GM21717 (cell line): ENCODE measurements around the gene ACER1.
"Not testable (repeated sequence)": the region's sequence is repeated elsewhere in the genome, so short reads cannot be mapped to it uniquely, and the experiment has no call there.

ENCODE experiments used
- ATAC-seq: cut with Tn5 transposase; IDR thresholded peaks from one replicate; pipeline ENCODE4 v1.9.1; 2021; ENCODE audit warnings: mild to moderate bottlenecking, moderate library complexity; ENCODE audit not compliant: unreplicated experiment

ACER1 gene

DNA sequence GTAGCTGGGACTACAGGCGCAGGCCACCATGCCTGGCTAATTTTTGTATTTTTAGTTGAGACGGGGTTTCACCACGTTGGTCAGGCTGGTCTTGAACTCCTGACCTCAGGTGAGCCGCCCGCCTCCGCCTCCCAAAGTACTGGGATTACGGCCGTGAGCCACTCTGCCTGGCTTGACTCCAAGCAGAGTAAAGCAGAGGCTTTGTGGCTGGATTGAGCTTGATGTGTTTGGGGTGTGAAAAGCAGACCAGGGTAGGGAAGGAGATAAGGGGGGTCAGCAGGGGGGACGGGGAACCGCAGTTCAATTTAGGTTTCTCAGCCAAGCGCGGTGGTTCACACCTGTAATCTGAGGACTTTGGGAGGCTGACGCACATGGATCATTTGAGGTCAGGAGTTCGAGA, 23.8 kb upstream of the ACER1 start:
- ATAC-seq, result no peak

DNA sequence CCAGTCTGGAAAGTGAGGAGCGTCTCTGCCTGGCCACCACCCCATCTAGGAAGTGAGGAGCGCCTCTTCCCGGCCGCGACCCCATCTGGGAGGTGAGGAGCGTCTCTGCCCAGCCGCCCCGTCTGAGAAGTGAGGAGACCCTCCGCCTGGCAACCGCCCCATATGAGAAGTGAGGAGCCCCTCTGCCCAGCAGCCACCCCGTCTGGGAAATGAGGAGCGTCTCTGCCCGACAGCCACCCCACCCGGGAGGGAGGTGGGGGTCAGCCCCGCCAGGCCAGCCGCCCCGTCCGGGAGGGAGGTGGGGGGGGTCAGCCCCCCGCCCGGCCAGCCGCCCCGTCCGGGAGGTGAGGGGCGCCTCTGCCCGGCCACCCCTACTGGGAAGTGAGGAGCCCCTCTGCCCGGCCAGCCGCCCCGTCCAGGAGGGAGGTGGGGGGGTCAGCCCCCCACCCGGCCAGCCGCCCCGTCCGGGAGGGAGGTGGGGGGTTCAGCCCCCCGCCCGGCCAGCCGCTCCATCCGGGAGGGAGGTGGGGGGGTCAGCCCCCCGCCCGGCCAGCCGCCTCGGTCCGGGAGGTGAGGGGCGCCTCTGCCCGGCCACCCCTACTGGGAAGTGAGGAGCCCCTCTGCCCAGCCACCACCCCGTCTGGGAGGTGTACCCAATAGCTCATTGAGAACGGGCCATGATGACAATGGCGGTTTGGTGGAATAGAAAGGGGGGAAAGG, 22.1 kb upstream of the ACER1 start:
- not testable (repeated sequence) for ATAC-seq

DNA sequence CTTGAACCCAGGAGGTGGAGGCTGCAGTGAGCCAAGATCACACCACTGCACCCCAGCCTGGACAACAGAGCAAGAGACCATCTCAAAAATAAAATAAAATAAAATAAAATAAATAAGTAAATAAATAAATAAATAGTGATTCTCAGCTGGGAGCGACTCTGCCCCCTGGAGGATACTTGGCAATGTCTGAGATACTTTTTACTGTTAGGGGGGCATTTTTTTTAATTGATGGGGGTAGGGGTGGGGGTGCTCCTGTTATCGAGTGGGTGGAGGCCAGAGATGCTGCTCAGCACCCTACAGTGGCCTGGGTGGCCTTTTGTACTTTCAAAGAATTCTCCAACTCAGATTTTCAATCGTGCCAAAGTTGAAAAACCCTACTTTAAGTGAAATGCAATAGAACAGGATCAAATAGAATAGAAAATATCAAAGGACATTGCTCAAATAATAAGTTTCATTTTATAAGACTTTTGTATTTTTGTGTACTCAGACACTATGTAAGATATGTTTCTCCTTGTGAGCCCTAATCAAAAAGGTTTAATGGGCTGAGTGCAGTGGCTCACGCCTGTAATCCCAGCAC, 20.8 kb upstream of the ACER1 start:
- ATAC-seq, result no peak

DNA sequence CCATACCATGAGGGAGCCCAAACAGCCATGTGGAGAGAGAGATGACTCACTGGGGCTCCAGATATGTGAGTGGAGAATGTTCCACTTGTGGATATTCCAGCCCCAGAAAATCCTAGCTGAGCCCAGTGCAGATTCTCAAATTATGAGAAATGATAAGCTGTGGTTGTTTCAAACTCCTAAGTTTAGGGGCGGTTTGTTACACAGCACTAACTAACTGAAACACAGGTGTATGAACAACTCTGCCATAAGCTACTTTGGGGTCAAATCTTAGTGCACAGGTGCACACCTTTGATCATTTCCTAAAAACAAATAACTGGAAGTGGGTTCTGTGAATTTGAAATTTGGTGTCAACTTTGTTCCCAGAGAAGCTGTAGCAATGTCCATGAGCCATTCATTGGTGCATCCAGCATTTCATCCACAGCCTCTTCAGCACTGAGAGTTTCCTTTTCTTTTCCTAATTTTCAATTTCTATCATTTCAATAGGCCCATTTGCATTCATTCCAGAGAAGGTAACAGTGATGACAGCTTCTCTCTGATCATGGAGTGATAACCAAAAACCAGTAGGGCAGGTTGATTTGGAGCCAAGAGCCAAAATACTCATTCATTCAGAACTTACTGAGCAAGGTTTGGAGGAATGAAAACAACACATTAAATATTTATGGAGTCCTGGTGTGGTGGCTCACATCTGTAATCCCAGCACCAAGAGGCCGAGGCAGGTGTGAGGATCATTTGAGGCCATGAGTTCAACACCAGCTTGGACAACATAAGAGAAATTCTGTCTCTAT, 19.2 kb upstream of the ACER1 start:
- ATAC-seq, result no peak

DNA sequence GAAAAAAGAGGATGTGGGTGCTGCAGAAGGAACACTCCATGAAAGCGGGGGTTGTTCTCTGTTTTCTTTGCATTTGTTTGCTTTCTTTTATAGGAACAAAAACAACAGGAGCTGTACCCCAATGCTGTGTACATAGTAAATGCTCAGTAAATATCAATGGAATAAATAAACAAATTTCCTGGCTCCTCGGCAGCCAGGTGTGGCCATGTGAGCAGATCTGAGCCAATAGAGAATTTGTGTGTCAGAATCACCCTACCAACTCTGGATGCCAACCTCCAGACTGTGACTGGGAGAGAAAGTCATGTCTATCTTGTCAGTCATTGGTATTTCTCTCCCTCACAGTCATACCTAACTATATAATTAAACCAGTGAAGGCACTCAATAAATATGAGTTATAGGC, 17.3 kb upstream of the ACER1 start:
- no peak for ATAC-seq

DNA sequence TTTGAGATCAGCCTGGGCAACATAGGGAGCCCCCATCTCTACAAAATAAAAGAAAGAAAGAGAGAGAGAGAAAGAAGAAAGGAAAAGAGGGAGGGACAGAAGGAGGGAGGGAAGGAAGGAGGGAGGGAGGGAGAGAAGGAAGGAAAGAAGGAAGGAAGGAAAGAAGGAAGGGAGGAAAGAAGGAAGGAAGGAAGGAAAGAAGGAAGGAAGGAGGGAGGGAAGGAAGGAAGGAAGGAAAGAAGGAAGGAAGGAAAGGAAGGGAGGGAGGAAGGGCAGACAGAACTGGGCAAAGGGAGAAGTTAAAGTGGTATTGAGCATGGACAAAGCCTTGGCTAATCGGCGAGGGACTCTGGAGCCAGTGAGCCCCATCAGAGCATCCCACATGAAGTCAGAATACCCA, 15.9 kb upstream of the ACER1 start:
- ATAC-seq, result not testable (repeated sequence)

DNA sequence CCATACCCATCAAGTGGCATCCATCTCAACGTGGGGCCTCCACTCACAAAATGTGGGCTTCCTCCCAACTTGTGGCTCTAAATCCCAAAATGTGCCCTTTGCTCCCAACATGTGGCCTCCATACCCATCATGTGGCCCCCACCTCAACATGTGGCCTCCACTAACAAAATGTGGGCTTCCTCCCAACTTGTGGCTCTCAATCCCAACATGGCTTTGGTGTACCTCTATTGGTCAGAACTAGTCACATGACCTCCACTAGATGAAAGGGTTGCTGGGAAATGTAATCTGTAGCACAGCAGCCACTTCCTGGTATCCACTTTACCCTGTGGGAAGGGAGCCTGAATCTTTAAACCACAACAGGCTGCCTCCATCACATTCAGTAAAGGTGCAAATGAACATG, 10.1 kb upstream of the ACER1 start:
- ATAC-seq, result no peak

DNA sequence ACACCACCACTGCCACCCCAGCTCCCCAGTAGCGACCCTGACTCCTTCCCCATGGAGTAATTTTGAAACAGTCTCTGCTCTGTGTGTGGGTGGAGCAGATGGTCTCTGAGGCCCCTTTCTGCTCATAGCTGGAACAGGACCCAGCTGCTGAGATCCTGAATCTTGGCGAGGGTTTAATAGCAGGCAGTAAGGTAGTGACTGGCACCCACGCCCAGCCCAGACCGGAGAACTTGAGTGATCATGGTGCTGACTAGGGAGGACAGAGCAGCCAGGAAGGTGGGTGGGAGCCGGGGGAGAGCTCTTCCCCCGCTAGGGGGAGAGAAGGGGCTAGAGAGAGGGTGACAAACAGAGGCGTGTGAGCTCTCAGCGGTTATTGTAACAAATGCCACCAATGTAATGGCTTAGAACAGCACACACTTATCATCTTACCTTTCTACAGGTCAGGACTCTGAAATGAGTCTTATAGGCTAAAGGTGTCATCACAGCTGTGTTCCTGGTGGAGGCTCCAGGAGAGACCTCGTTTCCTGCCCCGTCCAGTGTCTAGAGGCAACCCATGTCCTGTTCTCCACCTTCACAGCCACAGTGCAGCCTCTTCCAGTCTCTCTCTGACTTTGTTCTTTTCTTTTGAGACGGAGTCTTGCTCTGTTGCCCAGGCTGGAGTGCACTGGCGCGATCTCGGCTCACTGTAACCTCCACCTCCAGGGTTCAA, 7.2 kb upstream of the ACER1 start:
- no peak for ATAC-seq

DNA sequence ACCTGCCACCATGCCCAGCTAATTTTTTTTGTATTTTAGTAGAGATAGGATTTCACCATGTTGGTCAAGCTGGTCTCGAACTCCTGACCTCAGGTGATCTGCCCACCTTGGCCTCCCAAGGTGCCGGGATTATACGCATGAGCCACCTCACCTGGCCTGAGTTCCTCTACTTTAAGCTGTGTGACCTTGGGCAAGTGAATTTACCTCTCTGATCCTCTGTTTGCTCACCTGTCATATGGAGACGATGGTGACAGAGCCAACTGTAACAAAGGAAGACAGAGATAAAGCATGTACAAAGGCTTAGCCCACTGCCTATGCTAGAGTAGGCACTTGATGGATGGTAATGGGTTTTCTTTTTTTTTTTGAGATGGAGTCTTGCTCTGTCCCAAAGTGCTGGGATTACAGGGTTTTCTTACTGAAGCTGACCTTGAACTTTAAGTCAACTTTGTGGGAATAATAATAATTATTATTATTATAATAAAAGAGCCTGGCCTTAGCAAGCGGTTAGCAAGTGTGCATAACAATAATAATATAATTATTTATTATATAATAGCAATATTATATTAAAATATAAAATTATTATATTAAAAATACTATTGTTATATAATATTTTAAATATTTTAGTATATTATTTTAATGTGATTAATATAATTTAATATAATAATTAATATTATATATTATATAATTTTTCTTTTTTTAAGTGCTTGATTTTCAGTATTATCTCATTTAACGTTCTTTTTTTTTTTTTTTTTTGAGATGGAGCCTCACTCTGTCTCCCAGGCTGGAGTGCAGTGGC, 1.3 kb upstream of the ACER1 start:
- ATAC-seq, result no peak

DNA sequence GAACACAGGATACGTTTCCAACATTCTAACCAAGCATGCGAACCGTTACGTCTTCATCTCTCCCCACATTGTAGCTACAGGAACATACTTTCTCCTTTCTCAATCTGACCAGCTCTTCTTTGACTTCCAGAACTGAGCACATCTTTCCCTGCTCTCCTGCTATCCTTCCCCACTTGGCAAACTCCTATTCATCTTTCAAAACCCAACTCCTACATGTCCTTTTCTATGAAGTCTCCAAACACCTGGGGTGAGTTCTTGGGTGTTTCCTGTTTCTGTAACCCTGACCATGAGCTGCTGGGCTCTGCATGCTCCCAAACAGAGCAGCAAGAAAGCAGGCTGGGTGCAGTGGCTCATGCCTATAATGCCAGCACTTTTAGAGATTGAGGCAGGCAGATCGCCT, 6.6 kb downstream of the ACER1 start:
- ATAC-seq, result no peak

DNA sequence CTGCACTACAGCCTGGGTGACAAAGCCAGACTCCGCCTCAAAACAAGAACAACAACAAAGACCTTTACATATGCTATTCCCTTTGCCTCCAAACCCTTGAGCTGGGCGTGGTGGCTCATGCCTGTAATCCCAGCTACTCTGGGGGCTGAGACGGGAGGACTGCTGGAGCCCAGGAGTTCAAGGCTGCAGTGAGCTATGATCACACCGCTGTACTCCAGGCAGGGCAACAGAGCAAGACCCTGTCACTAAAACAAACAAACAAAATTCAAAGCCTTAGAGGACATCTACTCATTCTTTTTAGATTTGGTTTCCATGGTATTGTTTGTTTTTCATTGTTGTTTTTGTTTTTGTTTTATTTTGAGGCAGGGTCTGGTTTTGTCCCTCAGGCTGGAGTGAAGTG, 7.8 kb downstream of the ACER1 start:
- ATAC-seq, result no peak

DNA sequence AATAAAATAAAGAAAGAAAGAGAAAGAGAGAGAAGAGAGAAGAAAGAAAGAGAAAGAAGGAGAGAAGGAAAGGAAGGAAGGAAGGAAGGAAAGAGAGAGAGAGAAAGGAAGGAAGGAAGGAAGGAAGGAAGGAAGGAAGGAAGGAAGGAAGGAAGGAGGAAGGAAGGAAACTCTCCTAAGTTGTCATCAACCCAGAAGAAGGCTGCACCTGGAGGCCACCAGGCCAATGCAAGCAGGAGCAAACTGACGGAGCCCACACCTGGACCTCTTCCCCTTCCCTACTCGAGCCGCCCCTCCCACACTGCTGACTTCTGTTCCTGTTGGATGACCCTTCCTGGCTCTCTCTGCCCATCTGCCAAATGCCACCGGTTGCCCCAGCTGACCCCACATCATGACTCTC, 8.7 kb downstream of the ACER1 start:
- ATAC-seq, result no peak

DNA sequence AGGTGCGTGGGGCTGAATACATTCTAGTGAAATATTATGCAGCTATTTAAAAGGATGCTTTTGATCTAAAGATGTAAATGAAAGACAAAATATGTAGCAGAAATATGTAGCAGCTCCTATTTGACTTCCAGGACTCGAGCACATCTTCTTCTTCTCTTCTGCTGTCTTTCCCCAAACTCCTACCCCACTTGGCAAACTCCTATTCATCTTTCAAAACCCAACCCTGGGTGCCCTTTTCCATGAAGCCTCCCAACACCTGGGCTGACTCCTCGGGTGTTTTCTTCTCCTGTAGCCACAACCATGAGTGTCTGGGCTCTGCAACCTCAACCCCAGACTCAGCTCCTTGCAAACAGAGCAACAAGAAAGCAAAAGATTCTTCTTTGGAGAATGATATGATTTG, 11.1 kb downstream of the ACER1 start:
- no peak for ATAC-seq

DNA sequence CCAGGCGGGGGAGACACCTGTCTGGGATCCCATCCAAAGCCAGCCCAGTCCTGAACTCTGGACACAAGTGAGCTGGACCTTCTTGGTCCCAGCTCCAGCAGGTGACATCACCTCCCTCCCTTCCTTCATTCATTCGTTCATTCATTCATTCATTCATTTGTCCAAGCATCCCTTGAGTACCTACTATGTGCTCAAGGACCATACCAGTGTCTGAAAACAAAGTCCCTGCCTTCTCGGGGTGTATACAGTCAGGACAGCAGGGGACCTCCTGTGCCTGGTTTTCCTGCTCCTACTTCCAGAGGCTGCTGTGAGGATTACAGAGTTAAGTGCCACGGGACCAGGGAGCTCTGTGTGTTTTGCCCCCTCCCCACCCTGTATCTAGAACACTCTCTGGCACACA, 14.0 kb downstream of the ACER1 start:
- no peak for ATAC-seq

DNA sequence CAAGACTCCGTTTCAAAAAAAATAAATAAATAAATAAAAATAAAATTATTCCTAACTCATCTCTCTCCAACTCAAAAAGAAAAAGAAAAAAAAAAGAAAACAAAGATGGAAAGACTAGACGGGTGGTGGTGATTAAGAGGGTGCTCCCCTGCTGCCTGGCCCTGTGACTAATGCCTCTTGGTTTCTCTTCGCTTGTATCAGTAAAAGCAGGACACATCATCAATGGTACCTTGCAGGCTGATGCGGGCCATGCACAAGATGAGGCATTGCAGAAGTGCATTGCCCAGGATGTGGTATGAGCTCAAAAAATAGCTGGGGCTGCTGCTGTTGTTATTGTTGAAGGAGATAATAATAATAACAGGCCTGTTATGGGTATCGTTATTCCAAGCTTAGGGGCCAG, 14.6 kb downstream of the ACER1 start:
- ATAC-seq, result no peak

DNA sequence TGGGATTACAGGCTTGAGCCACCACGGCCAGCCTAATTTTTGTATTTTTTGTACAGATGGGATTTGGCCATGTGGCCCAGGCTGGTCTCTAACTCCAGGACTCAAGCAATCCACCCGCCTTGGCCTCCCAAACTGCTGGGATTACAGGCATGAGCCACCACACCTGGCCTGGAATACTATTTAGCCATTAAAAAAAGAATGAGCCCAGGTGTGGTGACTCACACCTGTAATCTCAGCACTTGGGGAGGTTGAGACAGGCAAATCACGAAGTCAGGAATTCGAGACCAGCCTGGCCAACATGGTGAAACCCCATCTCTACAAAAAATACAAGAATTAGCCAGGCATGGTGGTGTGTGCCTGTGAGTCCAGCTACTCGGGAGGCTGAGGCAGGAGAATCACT, 17.8 kb downstream of the ACER1 start:
- ATAC-seq, result not testable (repeated sequence)

DNA sequence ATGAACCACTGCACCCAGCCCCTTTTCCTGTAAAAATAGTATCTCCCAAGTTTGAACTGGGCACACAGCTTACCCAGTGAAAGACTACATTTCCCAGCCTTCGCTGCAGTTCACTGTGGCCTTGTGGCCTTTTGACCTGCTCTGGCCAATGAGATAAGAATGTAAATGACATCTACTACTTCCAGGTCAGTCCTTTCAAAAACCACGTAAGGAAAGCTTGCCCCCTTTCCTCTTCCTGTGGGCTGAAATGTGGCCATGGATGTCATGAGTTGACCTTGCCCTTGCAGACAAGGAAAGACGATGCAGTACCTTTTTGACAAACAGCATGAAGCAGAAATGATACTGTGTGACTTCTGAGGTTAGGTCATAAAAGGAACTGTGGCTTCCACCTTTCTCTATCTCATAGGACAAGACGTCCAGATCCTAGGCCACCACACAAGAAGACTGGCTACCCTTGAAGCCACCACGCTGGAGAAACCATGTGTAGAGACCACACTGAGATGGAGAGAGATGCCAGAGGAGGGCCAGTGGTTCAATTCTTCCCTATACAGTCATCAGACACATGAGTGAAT, 19.9 kb downstream of the ACER1 start:
- ATAC-seq, result no peak

DNA sequence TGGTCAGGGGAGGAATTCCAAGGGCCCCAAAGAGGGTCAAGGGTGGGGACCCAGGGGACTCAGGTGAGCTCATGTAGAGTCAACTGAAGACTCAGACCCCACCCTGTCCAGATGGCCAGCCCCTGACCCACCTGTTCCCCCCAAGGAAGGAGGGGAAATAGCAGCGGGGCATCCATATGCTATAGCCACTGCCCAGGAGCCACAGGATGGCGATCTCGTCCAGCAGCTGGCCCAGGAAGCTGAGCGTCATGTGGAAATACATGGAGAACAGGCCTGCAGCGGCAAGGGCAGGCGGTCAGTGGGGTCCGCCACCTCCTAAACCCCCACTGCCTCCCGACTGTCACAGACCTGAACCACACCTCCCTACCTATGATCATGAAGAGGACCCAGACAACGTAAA, 21.4 kb downstream of the ACER1 start:
- no peak for ATAC-seq

DNA sequence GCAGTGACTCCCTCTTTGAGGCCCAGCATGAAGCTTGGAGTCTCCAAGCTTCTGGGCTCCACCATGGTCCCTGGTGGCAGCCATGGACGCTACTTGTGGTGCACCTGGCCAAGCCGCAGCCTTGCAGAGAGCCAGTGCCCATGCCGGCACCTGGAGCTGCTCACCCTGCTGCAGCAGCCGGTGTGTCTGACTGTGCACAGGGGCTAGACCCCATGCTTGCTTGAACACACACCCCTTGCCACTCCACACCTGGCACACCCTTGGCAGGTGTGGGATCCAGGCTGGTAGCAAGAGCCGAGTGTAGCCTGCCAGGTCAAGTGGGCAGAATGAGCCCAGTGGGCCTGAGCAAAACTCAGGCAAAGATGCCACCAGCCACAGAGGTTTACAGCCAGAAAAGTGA, 35.0 kb downstream of the ACER1 start:
- no peak for ATAC-seq

DNA sequence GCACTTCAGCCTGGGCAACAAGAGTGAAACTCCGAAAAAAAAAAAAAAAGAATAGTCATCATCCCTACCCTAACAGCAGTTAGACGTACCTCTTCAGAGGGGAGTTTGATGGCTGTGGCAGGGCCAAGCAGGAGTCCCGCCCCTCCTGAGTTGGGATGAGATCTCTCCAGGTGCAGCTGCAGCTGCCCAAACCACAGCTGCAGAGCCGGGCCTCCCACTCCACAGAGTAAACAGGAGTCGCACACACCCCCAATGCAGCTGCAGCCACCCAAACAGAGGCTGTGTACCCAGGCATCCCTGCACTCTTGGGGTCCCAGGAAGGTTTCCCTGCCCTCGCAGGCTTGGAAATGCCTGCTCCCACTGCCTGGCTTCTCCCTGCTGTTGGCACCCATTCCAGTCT, 36.2 kb downstream of the ACER1 start:
- no peak for ATAC-seq

DNA sequence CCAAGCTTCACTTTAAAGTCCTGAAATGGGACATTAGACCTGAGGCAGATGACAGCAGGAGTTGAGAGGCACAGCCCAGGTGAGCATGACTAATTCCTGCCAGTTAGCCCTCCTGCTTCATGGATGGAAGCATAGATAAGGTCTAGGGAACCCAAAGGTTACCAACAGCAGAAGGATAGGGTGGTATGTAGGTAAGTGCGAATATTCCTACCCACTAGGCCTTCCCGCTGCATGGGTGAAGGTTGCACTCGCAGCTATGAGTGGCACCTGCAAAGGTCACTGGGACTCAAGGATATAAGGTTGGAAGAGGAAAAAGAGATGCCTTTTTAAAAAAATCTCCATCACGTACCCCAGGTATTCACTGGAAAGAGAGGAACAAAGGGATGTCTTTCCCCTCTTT, 41.4 kb downstream of the ACER1 start:
- ATAC-seq, result no peak
